Activated CD4-positive, CD25-positive, alpha-beta regulatory T cell treated with anti-CD3 and anti-CD28 coated beads, Interleukin-2, amount 50 U/mL, for 24 hours (primary cell): ENCODE data around the gene TNPO1.
A peak's percentile ranks its signal among the peaks of the same experiment; 100 is the strongest.

Experiments
- ATAC-seq, 2 donors: fragments of 150-1000 bp; cut with Tn5 transposase; one replicate each; pipeline ENCODE4 v1.10.0; 2021; ENCODE audit warnings: mild to moderate bottlenecking in 1 of 2, moderate library complexity in 1 of 2

Gene TNPO1

DNA sequence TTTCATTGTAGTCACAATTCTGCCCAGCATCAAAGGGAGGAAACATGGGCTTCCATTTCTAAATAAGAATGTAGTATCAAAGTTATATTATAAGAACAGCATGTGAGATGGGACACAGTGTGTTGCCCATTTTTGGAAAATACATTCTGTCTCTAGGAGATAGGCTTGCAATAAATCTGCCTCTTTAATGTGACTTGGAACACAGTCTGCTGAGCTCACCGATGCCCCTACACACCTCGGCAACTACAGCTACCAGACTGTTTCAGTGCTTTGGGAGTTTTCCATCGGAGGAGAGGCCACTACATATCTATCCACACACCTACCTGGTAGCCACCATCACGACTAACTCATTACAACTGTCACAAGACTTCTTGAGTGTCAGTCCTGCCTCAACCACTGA lies 120.4 kb downstream of the TNPO1 start:
- ATAC-seq, result no peak

GRCh38 chr5:72937517-72938061 lies 121.1 kb downstream of the TNPO1 start:
- no peak for ATAC-seq

- ATAC-seq, result no peak
Observed at GRCh38 chr5:72938206-72938605, 121.7 kb downstream of the TNPO1 start.

DNA sequence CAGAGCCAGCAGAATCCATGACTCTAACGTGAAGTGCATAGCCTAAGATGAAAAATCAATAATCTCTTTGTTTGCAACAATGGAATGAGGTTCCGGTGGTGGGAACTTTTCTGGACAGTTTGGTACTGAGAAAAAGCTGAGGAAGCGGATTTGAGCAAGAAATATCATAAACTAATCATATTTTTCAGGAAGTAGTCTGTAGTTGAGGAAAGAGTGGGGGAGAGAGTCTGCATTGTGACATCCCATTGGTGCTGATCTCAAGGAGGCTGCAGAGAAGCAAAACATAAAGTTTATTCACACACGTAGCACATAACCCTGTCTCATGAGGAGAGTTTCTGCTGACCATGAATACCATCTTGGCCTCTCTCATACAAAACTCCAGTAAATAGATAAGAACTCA lies 123.6 kb downstream of the TNPO1 start:
- no peak for ATAC-seq

- ATAC-seq, result no peak
Observed at GRCh38 chr5:72943307-72943706, 126.8 kb downstream of the TNPO1 start.

- no peak for ATAC-seq
Observed at GRCh38 chr5:72947498-72947897, 131.0 kb downstream of the TNPO1 start.

DNA sequence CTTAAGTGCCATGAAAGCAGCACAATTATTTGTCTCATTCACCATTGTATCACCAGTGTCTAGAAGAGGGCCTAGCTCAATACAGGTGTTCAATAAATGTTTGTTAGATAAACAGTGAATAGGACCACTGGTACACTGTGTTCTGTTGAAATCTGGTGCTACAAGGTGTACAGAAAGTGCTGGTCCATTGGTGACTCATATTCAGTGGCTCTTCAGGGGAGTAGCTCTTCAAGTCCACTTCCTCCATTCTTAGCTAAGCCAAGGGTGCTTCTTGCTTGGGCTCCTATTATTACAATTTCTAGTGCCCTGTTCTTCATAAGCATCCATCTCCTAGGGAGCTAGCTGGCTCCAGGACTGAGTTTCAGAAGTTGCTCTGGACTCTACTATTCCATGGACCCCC lies 133.0 kb downstream of the TNPO1 start:
- ATAC-seq, result no peak

GRCh38 chr5:72951671-72952468 lies 135.4 kb downstream of the TNPO1 start:
- no peak for ATAC-seq

DNA sequence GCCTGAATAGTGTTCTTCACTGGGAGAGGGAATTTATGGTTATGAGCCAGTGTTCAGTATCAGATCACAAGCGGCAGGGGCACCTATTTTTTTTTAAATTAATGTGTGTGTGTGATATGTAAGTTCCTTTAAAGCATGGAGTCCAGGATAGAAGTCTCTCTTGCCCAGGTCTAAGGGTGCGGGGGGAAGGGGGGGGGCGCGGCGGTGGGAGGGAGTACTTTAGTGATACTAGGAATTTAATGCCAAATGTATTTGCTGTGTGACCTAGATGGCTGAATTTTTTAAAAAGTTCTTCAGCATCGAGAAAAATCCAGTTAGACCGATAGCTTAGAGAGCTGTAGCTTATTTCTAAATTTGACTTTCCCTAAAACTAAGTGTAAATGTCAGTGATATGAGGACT lies 137.9 kb downstream of the TNPO1 start:
- ATAC-seq, result no peak

DNA sequence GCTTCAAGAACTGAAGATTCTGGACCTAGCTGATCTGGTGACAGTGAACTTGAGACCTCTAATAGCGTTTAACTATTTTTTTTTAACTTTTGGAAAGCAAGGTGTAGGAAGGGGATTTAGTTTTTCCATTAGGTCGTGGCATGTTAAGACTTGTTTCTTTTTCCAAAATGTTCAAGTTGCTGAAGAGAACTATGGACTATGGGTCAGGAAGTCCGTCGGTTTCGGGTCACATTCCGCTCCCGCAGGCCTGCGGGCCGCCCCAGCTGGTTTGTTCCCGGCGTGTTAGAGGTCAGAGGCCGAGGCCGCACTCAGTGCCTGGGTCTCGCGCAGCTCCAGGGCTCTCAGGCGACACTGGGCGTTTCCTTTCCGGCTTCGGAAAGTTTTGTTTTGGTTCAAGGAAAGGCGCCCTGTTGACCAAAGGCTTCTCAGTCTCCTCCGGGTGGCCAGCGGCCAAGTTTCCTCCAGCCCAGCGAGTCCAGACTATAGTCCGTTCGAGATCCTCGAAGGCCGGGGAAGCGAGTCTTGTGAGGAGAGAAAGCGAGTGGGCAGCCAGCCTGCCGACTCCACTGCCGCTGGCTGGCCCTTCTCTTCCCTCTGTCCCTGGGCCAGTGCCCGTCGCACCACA lies 138.8 kb downstream of the TNPO1 start:
- peak; percentile 19 to 33 for ATAC-seq

GRCh38 chr5:72955768-72956323 lies 139.4 kb downstream of the TNPO1 start, which contains the start of gene FCHO2:
FCHO2 (plus strand) TSS chr5:72956041; CDS start chr5:72956097, 56 bp downstream.
- peak; percentile 93 to 95 for ATAC-seq

DNA sequence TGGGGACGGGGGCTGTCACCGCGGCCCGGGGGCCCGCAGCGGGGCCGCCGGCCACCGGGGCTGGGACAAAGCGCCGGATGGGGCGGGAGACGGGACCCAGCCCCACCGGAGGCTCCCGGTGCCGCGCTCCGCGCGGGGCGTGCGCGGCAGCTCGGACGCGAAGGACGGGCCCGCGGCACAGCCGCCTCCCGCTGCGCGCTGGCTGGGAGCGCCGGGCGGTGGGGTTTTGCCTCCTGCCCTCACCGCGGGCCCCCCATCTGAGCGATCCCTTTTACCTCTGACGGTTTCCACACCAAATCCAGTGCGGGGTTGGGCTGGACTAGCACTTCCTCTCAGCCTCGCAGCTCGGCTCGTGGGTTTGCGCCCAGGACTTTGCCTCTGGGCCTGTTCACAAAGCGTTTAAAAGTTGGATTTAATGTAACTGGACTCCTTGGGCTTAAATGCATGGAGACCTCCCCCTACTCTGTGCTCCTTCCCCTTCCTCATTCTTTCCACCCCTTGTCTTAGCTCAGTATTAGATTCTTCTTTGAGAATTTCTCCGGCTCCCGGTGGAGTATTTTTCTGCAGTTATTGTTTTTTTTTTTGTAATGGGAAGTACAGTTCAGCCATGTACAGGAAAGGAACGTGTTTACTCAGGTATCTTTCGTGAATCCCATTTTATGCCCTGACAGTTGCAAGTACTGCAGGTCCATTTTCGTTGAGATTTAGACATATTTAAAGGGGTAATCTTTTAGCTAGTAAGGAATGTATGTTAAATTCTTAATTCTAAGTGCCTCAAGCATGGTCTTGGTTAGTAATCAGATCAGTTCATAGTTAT lies 140.1 kb downstream of the TNPO1 start:
- peak; percentile 30 to 37 for ATAC-seq

- no peak for ATAC-seq
Observed at GRCh38 chr5:72957337-72957736, 140.9 kb downstream of the TNPO1 start.

GRCh38 chr5:72959257-72959656 lies 142.8 kb downstream of the TNPO1 start:
- ATAC-seq, result no peak
